MM.1S (cell line): ENCODE measurements around the gene GSX2.
"Not testable (repeated sequence)": the region's sequence is repeated elsewhere in the genome, so short reads cannot be mapped to it uniquely, and the experiment has no call there.

Experiments
- CTCF ChIP-seq: fragments of 300-600 bp; sonication (generic); IDR thresholded peaks from 2 replicates; pipeline ENCODE4 v1.5.1; 2016; ENCODE audit warnings: antibody characterized with exemption, low read length, mixed read lengths
- EZH2 ChIP-seq: fragments of 300-600 bp; sonication (generic); optimal IDR thresholded peaks from 2 replicates; pipeline ENCODE3; 2017; ENCODE audit warnings: low read depth, mild to moderate bottlenecking, antibody characterized with exemption, low read length, mixed read lengths
- EZH2phosphoT487 ChIP-seq: fragments of 300-600 bp; sonication (generic); IDR thresholded peaks from 2 replicates; pipeline ENCODE4 v1.6.1; 2018; ENCODE audit warnings: antibody characterized with exemption, low read length

GRCh38 chr4:54113206-54113605 lies 13.2 kb downstream of the GSX2 start:
- not testable (repeated sequence) for TF ChIP-seq CTCF, EZH2, EZH2phosphoT487
